NCI-H460 (cell line): ENCODE data around the gene FXR1. TPM values are rescaled to one million over a fixed set of nuclear protein-coding genes. Genes with fewer than 3 reads are reported as not detected.
"Not testable (repeated sequence)": the region's sequence is repeated elsewhere in the genome, so short reads cannot be mapped to it uniquely, and the experiment has no call there.

Source experiments
- DNase-seq: peaks from one replicate; pipeline ENCODE4 v3.0.0-alpha.2; 2016; ENCODE audit warnings: low read depth; ENCODE audit errors: extremely low read depth
- total RNA-seq: library from RNA; depleted of rRNA; stranded (reverse); fragments of >200 nt; shearing (Covaris generic); gene quantifications from 2 replicates; pipeline ENCODE4 v1.2.3, GENCODE V29; 2014

FXR1 gene
- total RNA-seq, 1 experiment from 2014 or later: 132 TPM

- no peak for DNase-seq
Measured at GRCh38 chr3:180932819-180933218, 20.3 kb downstream of the FXR1 start.

- DNase-seq: no peak
Measured at GRCh38 chr3:180934638-180935037, 22.2 kb downstream of the FXR1 start.

GRCh38 chr3:180940826-180941225, 28.4 kb downstream of the FXR1 start:
- no peak for DNase-seq

GRCh38 chr3:180947761-180948390, 35.4 kb downstream of the FXR1 start:
- DNase-seq: peak; percentile 23

- no peak for DNase-seq
Measured at GRCh38 chr3:180959691-180960090, 47.2 kb downstream of the FXR1 start.

- DNase-seq: no peak
Measured at GRCh38 chr3:180961087-180961486, 48.6 kb downstream of the FXR1 start.

GRCh38 chr3:180961552-180961951, 49.1 kb downstream of the FXR1 start:
- no peak for DNase-seq

GRCh38 chr3:180962530-180962929, 50.1 kb downstream of the FXR1 start:
- no peak for DNase-seq

- DNase-seq: no peak
Measured at GRCh38 chr3:180970931-180971330, 58.5 kb downstream of the FXR1 start.

- no peak for DNase-seq
Measured at GRCh38 chr3:180973543-180973942, 61.1 kb downstream of the FXR1 start.

- DNase-seq: no peak
Measured at GRCh38 chr3:180974286-180974685, 61.8 kb downstream of the FXR1 start.

GRCh38 chr3:180977498-180977897, 65.0 kb downstream of the FXR1 start:
- no peak for DNase-seq

- DNase-seq: no peak
Measured at GRCh38 chr3:180979961-180980360, 67.5 kb downstream of the FXR1 start.

GRCh38 chr3:180980611-180981010, 68.1 kb downstream of the FXR1 start:
- DNase-seq: no peak

GRCh38 chr3:180981912-180982311, 69.4 kb downstream of the FXR1 start:
- no peak for DNase-seq

- no peak for DNase-seq
Measured at GRCh38 chr3:180983136-180983535, 70.7 kb downstream of the FXR1 start.

- not testable (repeated sequence) for DNase-seq
Measured at GRCh38 chr3:180986366-180986765, 73.9 kb downstream of the FXR1 start.

- no peak for DNase-seq
Measured at GRCh38 chr3:180987344-180987743, 74.9 kb downstream of the FXR1 start.

GRCh38 chr3:180989291-180990163, 77.1 kb downstream of the FXR1 start, which contains the start of gene DNAJC19:
Gene DNAJC19, minus strand, starts transcription at chr3:180989736. Its CDS starts 134 bp downstream, at chr3:180989602.
- peak; percentile 91 for DNase-seq

GRCh38 chr3:180990505-180990904, 78.0 kb downstream of the FXR1 start:
- no peak for DNase-seq

- DNase-seq: no peak
Measured at GRCh38 chr3:180996415-180996932, 84.0 kb downstream of the FXR1 start.

- DNase-seq: not testable (repeated sequence)
Measured at GRCh38 chr3:181002331-181002730, 89.9 kb downstream of the FXR1 start.
